GM21515 (cell line): ENCODE measurements around the gene PHC3.
"Not testable (repeated sequence)": the region's sequence is repeated elsewhere in the genome, so short reads cannot be mapped to it uniquely, and the experiment has no call there.

Source experiments
- ATAC-seq: cut with Tn5 transposase; IDR thresholded peaks from one replicate; pipeline ENCODE4 v1.9.1; 2021; ENCODE audit not compliant: unreplicated experiment

Gene PHC3

DNA sequence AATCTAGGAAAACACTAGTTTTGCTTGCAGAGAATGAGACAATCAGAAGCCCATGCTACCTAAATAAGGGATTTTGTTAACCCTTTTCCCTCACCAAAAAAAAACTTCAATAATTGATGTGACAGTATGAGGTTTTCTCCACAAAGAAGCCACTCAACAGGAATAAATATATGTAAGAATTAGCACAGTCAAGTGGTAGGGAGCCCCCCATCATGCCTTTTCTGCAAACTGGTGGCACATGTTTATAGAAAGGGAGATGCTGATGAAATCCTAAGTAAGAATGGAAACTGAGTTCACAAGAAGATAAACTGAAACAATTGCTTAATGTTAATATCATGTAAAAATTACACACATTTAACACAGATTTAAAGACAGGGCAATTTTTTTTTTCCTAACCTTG is 51.0 kb downstream of the PHC3 start:
- no peak for ATAC-seq

GRCh38 chr3:170128977-170129431 is 52.5 kb downstream of the PHC3 start:
- ATAC-seq, result peak; percentile 50

GRCh38 chr3:170128259-170128976 is 53.1 kb downstream of the PHC3 start:
- peak; percentile 92 for ATAC-seq

- ATAC-seq, result no peak
These were observed 64.4 kb downstream of the PHC3 start for GRCh38 chr3:170117134-170117533.

DNA sequence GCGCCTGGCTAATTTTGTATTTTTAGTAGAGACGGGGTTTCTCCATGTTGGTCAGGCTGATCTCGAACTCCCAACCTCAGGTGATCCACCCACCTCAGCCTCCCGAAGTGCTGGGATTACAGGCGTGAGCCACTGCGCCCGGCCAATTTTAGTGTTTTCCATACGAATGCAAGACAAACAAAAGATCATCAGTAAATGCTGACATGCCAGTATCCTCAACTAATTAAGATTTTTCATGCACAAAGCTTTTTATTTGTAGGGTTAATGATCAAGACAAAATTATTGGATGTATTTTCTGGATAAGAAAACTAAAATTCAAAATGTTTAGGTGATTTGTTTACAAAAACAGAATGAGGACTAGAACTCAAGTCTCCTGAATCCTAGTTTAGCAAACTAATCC is 67.4 kb downstream of the PHC3 start:
- ATAC-seq, result not testable (repeated sequence)

- no peak for ATAC-seq
These were observed 70.3 kb downstream of the PHC3 start for GRCh38 chr3:170111147-170111771.

- no peak for ATAC-seq
These were observed 71.8 kb downstream of the PHC3 start for GRCh38 chr3:170109579-170110293.

DNA sequence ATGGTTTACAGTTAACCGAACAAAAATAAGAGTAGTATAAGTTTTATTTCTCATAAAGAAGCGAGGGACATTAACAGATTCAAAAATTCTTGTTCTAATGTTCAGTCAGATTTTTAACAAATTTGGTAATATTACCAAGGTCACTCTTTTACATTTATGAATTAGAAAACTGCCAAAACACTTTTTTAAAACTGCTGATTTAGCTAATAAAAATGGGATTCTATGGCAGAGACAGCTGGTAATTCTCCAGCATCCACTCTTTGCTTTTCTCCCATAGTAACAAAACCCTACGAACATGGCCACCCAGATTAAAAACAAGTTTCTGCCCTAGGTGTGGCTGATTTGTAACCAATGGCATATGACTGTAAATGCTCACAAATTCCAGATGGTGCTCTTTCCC is 72.6 kb downstream of the PHC3 start:
- no peak for ATAC-seq

- no peak for ATAC-seq
These were observed 73.6 kb downstream of the PHC3 start for GRCh38 chr3:170107941-170108340.

DNA sequence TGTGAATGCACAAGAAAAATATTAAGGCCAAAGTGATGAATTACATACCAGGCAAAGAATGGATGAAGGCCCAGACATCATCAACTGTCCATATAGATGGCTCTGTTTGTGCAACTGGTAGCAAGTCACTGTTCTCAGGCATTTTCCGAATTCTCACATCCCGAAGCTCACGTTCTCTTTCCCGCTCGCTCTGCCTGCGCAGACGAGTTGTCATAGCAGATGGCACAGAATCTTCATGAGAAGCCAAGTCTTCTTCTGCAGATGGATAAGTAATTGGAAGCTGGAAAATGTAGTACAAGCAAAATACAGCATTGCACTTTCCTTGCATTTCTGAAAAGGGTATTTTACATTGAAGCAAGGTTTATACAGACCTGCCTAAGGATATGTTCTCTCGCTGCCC is 79.1 kb downstream of the PHC3 start:
- no peak for ATAC-seq

DNA sequence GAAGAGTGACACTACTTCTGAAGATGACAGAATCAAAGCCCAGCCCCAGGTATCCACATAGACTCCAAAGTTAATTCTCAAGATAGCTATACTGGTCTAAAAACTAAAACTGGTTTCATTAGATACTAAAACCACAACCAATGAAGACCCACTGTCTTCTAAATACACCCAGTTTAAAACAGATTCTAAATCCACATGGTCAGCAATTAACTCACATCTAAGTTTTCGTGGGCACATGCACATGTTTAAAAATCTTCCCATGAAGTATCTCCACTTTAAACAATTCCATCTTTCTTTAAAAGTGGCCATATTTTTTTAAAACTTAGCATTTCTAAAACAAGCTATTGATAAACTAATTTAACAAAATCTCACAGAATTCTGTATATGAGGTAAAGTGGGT is 80.6 kb downstream of the PHC3 start:
- no peak for ATAC-seq

DNA sequence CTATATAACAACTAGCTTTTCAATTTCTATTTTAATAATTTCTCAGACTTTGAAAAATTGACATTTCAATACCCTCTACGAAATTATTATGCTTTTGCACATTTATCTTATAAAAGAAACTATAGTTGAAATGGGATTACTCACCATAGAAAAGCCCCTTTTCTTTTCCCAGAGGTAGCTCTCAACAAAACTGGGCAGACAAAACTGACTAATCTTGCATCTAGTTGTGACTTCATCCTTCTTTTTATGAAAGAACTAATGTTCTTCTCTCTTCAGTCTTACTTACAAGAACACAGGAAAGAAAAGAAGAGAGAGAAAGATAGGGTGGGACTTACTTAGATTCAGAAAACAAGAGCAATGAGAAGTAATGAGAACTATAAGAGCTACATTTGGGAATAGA is 82.8 kb downstream of the PHC3 start:
- ATAC-seq, result no peak

DNA sequence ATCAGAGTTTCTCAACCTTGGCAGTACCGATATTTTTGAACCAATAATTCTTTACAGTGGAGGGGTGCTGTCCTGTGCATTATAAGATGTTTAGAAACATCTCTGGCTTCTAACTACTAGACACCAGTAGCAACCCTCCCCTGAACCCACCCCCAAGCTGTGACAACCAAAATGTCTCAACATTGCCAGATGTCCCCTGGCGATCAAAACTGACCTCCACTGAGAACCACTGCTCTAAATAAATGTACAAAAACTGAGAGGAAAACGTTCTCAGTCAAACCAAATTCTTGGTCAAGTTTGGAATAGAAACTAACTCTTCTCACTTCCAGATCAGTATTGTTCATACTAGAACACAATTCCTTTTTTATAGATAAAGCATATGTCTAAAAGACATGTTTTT is 85.2 kb downstream of the PHC3 start:
- no peak for ATAC-seq

- ATAC-seq, result no peak
These were observed 85.8 kb downstream of the PHC3 start for GRCh38 chr3:170095771-170096170.

GRCh38 chr3:170092907-170093306 is 88.6 kb downstream of the PHC3 start:
- ATAC-seq, result no peak

GRCh38 chr3:170090601-170090981 is 90.9 kb downstream of the PHC3 start:
- no peak for ATAC-seq

DNA sequence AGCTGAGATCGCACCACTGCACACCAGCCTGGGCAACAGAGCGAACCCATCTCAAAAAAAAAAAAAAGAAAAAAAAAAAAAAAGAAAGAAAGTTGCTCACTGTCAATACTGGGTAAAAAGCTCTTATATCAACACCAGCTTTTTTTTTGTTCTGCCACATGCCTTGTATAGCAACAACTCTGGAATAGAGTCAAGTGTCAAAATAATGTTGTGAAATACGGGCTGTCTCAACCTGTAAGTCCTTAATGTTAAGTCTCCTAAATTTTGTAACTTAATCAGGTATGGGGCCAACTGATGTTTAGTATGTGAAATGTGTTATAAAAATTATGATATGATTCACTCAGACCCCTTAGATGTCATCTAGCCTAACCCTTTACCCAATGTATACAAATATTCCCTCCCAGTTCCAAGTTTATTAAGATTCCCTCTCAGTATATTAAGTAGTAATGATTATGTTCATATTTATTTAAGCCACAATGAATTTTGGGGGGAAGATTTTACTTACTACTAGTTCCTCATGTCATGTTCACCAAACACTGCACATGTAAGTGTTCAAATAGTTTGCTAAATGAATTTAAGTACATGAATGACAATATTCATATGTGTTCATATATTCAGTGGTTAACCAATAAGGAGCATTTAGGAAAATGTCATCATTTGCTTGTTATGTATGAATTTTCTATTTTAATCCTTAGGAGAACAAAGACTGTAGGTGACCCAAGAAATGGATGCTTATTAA is 91.5 kb downstream of the PHC3 start:
- no peak for ATAC-seq

GRCh38 chr3:170085396-170085795 is 96.1 kb downstream of the PHC3 start:
- no peak for ATAC-seq

DNA sequence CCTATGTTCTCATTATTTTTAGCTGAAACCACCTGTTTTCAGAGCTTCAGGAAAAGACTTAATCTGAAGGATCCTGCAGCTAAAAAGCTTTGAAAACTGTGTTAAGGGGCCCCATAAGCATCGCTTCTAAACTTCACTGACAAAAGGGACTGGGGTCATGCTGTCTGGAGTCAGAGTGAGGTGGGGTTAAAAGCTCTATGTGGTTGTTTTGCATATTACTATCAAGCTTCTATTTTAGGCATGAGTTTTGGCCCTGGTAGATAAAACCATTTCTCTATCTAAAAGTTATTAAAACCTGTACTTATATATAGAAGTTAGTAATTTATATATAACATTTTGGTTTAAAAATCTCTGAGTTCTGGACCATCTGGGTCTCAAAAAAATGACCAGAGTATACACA is 98.2 kb downstream of the PHC3 start:
- no peak for ATAC-seq

GRCh38 chr3:170081079-170081741 is 100.3 kb downstream of the PHC3 start:
- no peak for ATAC-seq

DNA sequence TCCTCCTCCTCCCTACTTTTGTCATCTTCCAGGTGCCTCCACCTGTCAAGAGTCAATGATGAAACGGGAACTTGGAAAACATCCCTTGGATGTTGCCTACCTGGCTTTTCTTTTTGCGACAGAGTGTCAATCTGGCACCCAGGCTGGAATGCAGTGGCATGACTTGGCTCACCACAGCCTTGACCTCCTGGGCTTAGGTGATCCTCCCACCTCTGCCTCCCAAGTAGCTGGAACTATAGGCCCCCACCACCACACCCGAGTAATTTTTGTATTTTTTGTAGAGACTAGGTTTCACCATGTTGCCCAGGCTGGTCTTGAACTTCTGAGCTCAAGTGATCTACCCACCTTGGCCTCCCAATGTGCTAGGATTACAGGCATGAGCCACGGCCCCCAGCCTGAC is 100.9 kb downstream of the PHC3 start:
- ATAC-seq, result no peak
